ENCODE results near the gene ARHGAP20.
A peak's percentile ranks its signal among the peaks of the same experiment; 100 is the strongest.

ARHGAP20 gene

GRCh38 chr11:110711776-110712658 lies at the start of gene ARHGAP20:
TSS of gene ARHGAP20 (minus strand) at chr11:110712437. CDS start at chr11:110712231, 206 bp downstream.
- DNase-seq (ENCODE audit: low spot score): peak; percentile 47

- no peak for DNase-seq (ENCODE audit: low spot score)
Measured at GRCh38 chr11:110761991-110762390, 49.8 kb upstream of the ARHGAP20 start.

GRCh38 chr11:110761131-110761530 lies 48.9 kb upstream of the ARHGAP20 start:
- no peak for DNase-seq (ENCODE audit: low spot score)

GRCh38 chr11:110759972-110760381 lies 47.7 kb upstream of the ARHGAP20 start:
- peak; percentile 9 for DNase-seq (ENCODE audit: low spot score)

- DNase-seq (ENCODE audit: low spot score): no peak
Measured at GRCh38 chr11:110757962-110758755, 45.9 kb upstream of the ARHGAP20 start.

GRCh38 chr11:110757066-110757465 lies 44.8 kb upstream of the ARHGAP20 start:
- no peak for DNase-seq (ENCODE audit: low spot score)

- no peak for DNase-seq (ENCODE audit: low spot score)
Measured at GRCh38 chr11:110755941-110756340, 43.7 kb upstream of the ARHGAP20 start.

- DNase-seq (ENCODE audit: low spot score): no peak
Measured at GRCh38 chr11:110752890-110753289, 40.7 kb upstream of the ARHGAP20 start.

- no peak for DNase-seq (ENCODE audit: low spot score)
Measured at GRCh38 chr11:110750100-110750499, 37.9 kb upstream of the ARHGAP20 start.

- no peak for DNase-seq (ENCODE audit: low spot score)
Measured at GRCh38 chr11:110747531-110747930, 35.3 kb upstream of the ARHGAP20 start.

GRCh38 chr11:110738641-110739040 lies 26.4 kb upstream of the ARHGAP20 start:
- DNase-seq (ENCODE audit: low spot score): no peak

- DNase-seq (ENCODE audit: low spot score): no peak
Measured at GRCh38 chr11:110737593-110737992, 25.4 kb upstream of the ARHGAP20 start.

GRCh38 chr11:110736171-110736553 lies 23.9 kb upstream of the ARHGAP20 start:
- no peak for DNase-seq (ENCODE audit: low spot score)

GRCh38 chr11:110735455-110736170 lies 23.4 kb upstream of the ARHGAP20 start:
- no peak for DNase-seq (ENCODE audit: low spot score)

GRCh38 chr11:110734790-110735189 lies 22.6 kb upstream of the ARHGAP20 start:
- DNase-seq (ENCODE audit: low spot score): no peak

- DNase-seq (ENCODE audit: low spot score): no peak
Measured at GRCh38 chr11:110730773-110731172, 18.5 kb upstream of the ARHGAP20 start.

- DNase-seq (ENCODE audit: low spot score): no peak
Measured at GRCh38 chr11:110728883-110729282, 16.6 kb upstream of the ARHGAP20 start.

GRCh38 chr11:110728476-110728875 lies 16.2 kb upstream of the ARHGAP20 start:
- DNase-seq (ENCODE audit: low spot score): no peak

- DNase-seq (ENCODE audit: low spot score): no peak
Measured at GRCh38 chr11:110724358-110724757, 12.1 kb upstream of the ARHGAP20 start.

GRCh38 chr11:110720431-110721275 lies 8.4 kb upstream of the ARHGAP20 start:
- DNase-seq (ENCODE audit: low spot score): no peak

GRCh38 chr11:110716361-110716760 lies 4.1 kb upstream of the ARHGAP20 start:
- no peak for DNase-seq (ENCODE audit: low spot score)

All from kidney tubule cell (primary cell).